Fibroblast of skin of right quadriceps (primary cell): ENCODE results near the gene TPO.

ENCODE experiments used
- DNase-seq: peaks from one replicate; pipeline ENCODE4 v3.0.0-alpha.2; 2013

TPO gene

GRCh38 chr2:1588051-1588977 is 175.1 kb downstream of the TPO start:
- no peak for DNase-seq

- DNase-seq = peak; percentile 59
Measured at GRCh38 chr2:1588978-1589621, 175.8 kb downstream of the TPO start.

- DNase-seq = no peak
Measured at GRCh38 chr2:1590596-1591460, 177.6 kb downstream of the TPO start.

GRCh38 chr2:1591461-1591770 is 178.2 kb downstream of the TPO start:
- DNase-seq = no peak
